ENCODE data around the gene SSTR1. TPM values are rescaled to one million over a fixed set of nuclear protein-coding genes. Genes with fewer than 3 reads are reported as not detected.

Gene SSTR1
- total RNA-seq, 1 experiment from 2014 or later, result not detected

GRCh38 chr14:38199076-38199475 is 8.6 kb upstream of the SSTR1 start:
- intact Hi-C loops (cut with micrococcal nuclease), result loop anchor here (5.0 to 10.0 kb wide), 2 partner anchors 214 to 297 kb away; no protein-coding TSS in a partner anchor
- no peaks in the 10 kb centered on the region for H3K9me2 ChIP-seq (ENCODE audit: insufficient read depth)
- no peak overlapping the region for H3K27ac ChIP-seq (ENCODE audit: low read depth, low read length)
- H3K9ac ChIP-seq (ENCODE audit: low read length), result no peak overlapping the region
- DNase-seq (ENCODE audit: low read depth, low spot score), result no peak
- no peaks in the 10 kb centered on the region for H3K79me2 ChIP-seq (ENCODE audit: insufficient read depth, low read length)
- H4K20me1 ChIP-seq (ENCODE audit: insufficient read depth), result no peaks in the 10 kb centered on the region
- ChIA-PET RAD21 (ENCODE audit: low non-redundant PET in 1 of 2, low total read pairs in 2 of 2, uncharacterized antibody in 2 of 2, unreplicated experiment in 2 of 2) (no interaction called here), CTCF (no interaction called here), POLR2A (no interaction called here)
- no peaks in the 10 kb centered on the region for H3K27me3 ChIP-seq (ENCODE audit: insufficient read depth, low read length)
- H3K9me3 ChIP-seq (ENCODE audit: control insufficient read depth in 1 of 2, insufficient read depth in 1 of 2, low read depth in 1 of 2, low read length in 2 of 2), result no peaks in the 10 kb centered on the region
- H3K4me3 ChIP-seq (replicated peaks in 1 of 2; ENCODE audit: low read depth in 1 of 2, low read length in 2 of 2), result no peak overlapping the region
- no peak for TF ChIP-seq REST (IDR thresholded peaks at IDR 0.05; ENCODE audit: low read depth)
- TF ChIP-seq JUND (IDR thresholded peaks at IDR 0.05), result no peak
- TF ChIP-seq POLR2AphosphoS5 (IDR thresholded peaks at IDR 0.05; ENCODE audit: low read depth, low read length), result no peak
- no peak for TF ChIP-seq MAX (IDR thresholded peaks at IDR 0.05)
- TF ChIP-seq RAD21 (IDR thresholded peaks at IDR 0.05; ENCODE audit: low read depth), result no peak
- no peak for TF ChIP-seq ZBTB33 (IDR thresholded peaks at IDR 0.05; ENCODE audit: extremely low read depth, insufficient replicate concordance, low read length)
- TF ChIP-seq SP1 (IDR thresholded peaks at IDR 0.05; ENCODE audit: low read depth), result no peak
- TF ChIP-seq EZH2phosphoT487 (IDR thresholded peaks at IDR 0.05; ENCODE audit: borderline replicate concordance), result no peak
- no peak for TF ChIP-seq FOSL1 (IDR thresholded peaks at IDR 0.05; ENCODE audit: low read depth)
- no peak for TF ChIP-seq EGR1 (IDR thresholded peaks at IDR 0.05; ENCODE audit: low read depth)
- TF ChIP-seq ZNF274 (IDR thresholded peaks at IDR 0.05; ENCODE audit: low read depth, low read length), result no peak
- TF ChIP-seq POLR2A (IDR thresholded peaks at IDR 0.05; ENCODE audit: borderline replicate concordance, extremely low read depth, insufficient read depth, insufficient read length), result no peak
- TF ChIP-seq YY1 (IDR thresholded peaks at IDR 0.05; ENCODE audit: extremely low read depth, insufficient replicate concordance, low read depth, low read length), result no peak
- no peak for TF ChIP-seq CEBPB (IDR thresholded peaks at IDR 0.05; ENCODE audit: low read depth)
- no peak for TF ChIP-seq EZH2 (IDR thresholded peaks at IDR 0.05)
- H3K36me3 ChIP-seq (ENCODE audit: control insufficient read depth in 1 of 2, insufficient read depth in 2 of 2, low read length in 2 of 2), result no peaks in the 10 kb centered on the region
- no peaks in the 10 kb centered on the region for H3K4me1 ChIP-seq (ENCODE audit: control insufficient read depth in 1 of 2, insufficient read depth in 2 of 2, low read length in 2 of 2)
- H3K4me2 ChIP-seq (ENCODE audit: low read length), result no peak overlapping the region
- ATAC-seq, result no peak
- no peak overlapping the region for H2AFZ ChIP-seq (ENCODE audit: low read depth, low read length, poor library complexity, severe bottlenecking)
- BruUV-seq (replicated peaks), result no TSS peak

All from HCT116 (cell line).